ENCODE results near the gene TNPO3.
"Not testable (repeated sequence)": the region's sequence is repeated elsewhere in the genome, so short reads cannot be mapped to it uniquely, and the experiment has no call there.

Gene TNPO3

GRCh38 chr7:129007572-129007971, 47.3 kb downstream of the TNPO3 start:
- DNase-seq (ENCODE audit: low read depth) = no peak
- no peak overlapping the region for H3K4me3 ChIP-seq (ENCODE audit: low read depth, low read length)
- no peak for TF ChIP-seq CTCF (IDR thresholded peaks at IDR 0.05; ENCODE audit: insufficient read depth, low read depth, low read length, missing control alignments)

GRCh38 chr7:129006636-129007414, 48.1 kb downstream of the TNPO3 start:
- no peak for TF ChIP-seq CTCF (IDR thresholded peaks at IDR 0.05; ENCODE audit: insufficient read depth, low read depth, low read length, missing control alignments)
- H3K4me3 ChIP-seq (ENCODE audit: low read depth, low read length) = no peak overlapping the region
- DNase-seq (ENCODE audit: low read depth) = no peak

- TF ChIP-seq CTCF (IDR thresholded peaks at IDR 0.05; ENCODE audit: insufficient read depth, low read depth, low read length, missing control alignments) = no peak
- no peak overlapping the region for H3K4me3 ChIP-seq (ENCODE audit: low read depth, low read length)
- DNase-seq (ENCODE audit: low read depth) = no peak
Observed at GRCh38 chr7:129005186-129005585, 49.7 kb downstream of the TNPO3 start.

- no peak for TF ChIP-seq CTCF (IDR thresholded peaks at IDR 0.05; ENCODE audit: insufficient read depth, low read depth, low read length, missing control alignments)
- DNase-seq (ENCODE audit: low read depth) = no peak
- no peak overlapping the region for H3K4me3 ChIP-seq (ENCODE audit: low read depth, low read length)
Observed at GRCh38 chr7:128997181-128997580, 57.7 kb downstream of the TNPO3 start.

GRCh38 chr7:128994560-128994959, 60.4 kb downstream of the TNPO3 start:
- not testable (repeated sequence) for DNase-seq (ENCODE audit: low read depth); H3K4me3 ChIP-seq (ENCODE audit: low read depth, low read length)

- no peak overlapping the region for H3K4me3 ChIP-seq (ENCODE audit: low read depth, low read length)
- no peak for TF ChIP-seq CTCF (IDR thresholded peaks at IDR 0.05; ENCODE audit: insufficient read depth, low read depth, low read length, missing control alignments)
- DNase-seq (ENCODE audit: low read depth) = no peak
Observed at GRCh38 chr7:128993419-128993818, 61.5 kb downstream of the TNPO3 start.

GRCh38 chr7:128989961-128990360, 65.0 kb downstream of the TNPO3 start:
- TF ChIP-seq CTCF (IDR thresholded peaks at IDR 0.05; ENCODE audit: insufficient read depth, low read depth, low read length, missing control alignments) = no peak
- DNase-seq (ENCODE audit: low read depth) = no peak

More at GRCh38 chr7:128989961-128990360, 65.0 kb downstream of the TNPO3 start:
- H3K4me3 ChIP-seq (ENCODE audit: low read depth, low read length) = no peak overlapping the region
